BJ (cell line): Measurements from ENCODE around the gene SDHA. TPM values are rescaled to one million over a fixed set of nuclear protein-coding genes. Genes with fewer than 3 reads are reported as not detected.
"Not testable (repeated sequence)": the region's sequence is repeated elsewhere in the genome, so short reads cannot be mapped to it uniquely, and the experiment has no call there.

Experiments
- CTCF ChIA-PET: fragments of 350-600 bp; formaldehyde crosslinking; extraction: SDS; loops from one replicate; lab custom pipeline; 2021; ENCODE audit warnings: antibody characterized with exemption, inconsistent platforms; lab: Yijun Ruan, JAX
- POLR2A ChIA-PET: fragments of 300-600 bp; sonication (Branson Sonifier 250); formaldehyde crosslinking; extraction: SDS; loops from one replicate; lab custom pipeline; 2021; ENCODE audit warnings: antibody characterized with exemption; lab: Charles Lee
- DNase-seq: peaks from one replicate; pipeline ENCODE4 v3.0.0-alpha.2; 2011; ENCODE audit warnings: low read depth
- H3K27me3 ChIP-seq: 2 replicates; pipeline ENCODE4 v1.6.0; 2011; ENCODE audit warnings: low read length; ENCODE audit not compliant: control insufficient read depth, insufficient read depth
- H3K36me3 ChIP-seq: 2 replicates; pipeline ENCODE4 v1.5.1; 2011; ENCODE audit warnings: low read length; ENCODE audit not compliant: control insufficient read depth, insufficient read depth
- H3K4me3 ChIP-seq: 2 replicates; pipeline ENCODE4 v1.5.1; 2011; ENCODE audit warnings: low read depth, mild to moderate bottlenecking, control low read depth, low read length
- CTCF ChIP-seq: IDR thresholded peaks from 2 replicates; pipeline ENCODE4 v1.5.1; 2011; ENCODE audit warnings: low read depth, mild to moderate bottlenecking, control low read depth, inconsistent platforms, low read length, moderate library complexity; ENCODE audit not compliant: insufficient read depth
- polyA plus RNA-seq: library from polyadenylated mRNA; depleted of rRNA; stranded (reverse); fragments of >200 nt; gene quantifications from 2 replicates; pipeline ENCODE4 v1.2.3, GENCODE V29; 2011

The SDHA gene
- polyA plus RNA-seq, 1 experiment, result 112 TPM

- POLR2A ChIA-PET, result no interaction called here
- no peak overlapping the region for H3K4me3 ChIP-seq
- no peaks in the 10 kb centered on the region for H3K36me3 ChIP-seq
- no peak for TF ChIP-seq CTCF
- H3K27me3 ChIP-seq, result no peaks in the 10 kb centered on the region
- CTCF ChIA-PET, result interaction anchor here (2.1 kb wide), 1 partner anchor 18 kb away, joined by 5 read pairs; no protein-coding TSS in a partner anchor
- DNase-seq, result no peak
Measured at GRCh38 chr5:298737-299125, 80.6 kb downstream of the SDHA start.

GRCh38 chr5:299921-300320 lies 81.8 kb downstream of the SDHA start:
- CTCF ChIA-PET, POLR2A ChIA-PET, H3K4me3 ChIP-seq, DNase-seq, H3K36me3 ChIP-seq, H3K27me3 ChIP-seq: not testable (repeated sequence)

GRCh38 chr5:300691-301435 lies 82.7 kb downstream of the SDHA start:
- H3K4me3 ChIP-seq, H3K36me3 ChIP-seq, POLR2A ChIA-PET, CTCF ChIA-PET, DNase-seq, H3K27me3 ChIP-seq: not testable (repeated sequence)

- CTCF ChIA-PET, result interaction anchor here (0.6 to 0.7 kb wide), 2 partner anchors 14 to 1359 kb away, joined by 3 read pairs; no protein-coding TSS in a partner anchor
- POLR2A ChIA-PET, result not testable (repeated sequence)
Measured at GRCh38 chr5:302416-302815, 84.3 kb downstream of the SDHA start.

GRCh38 chr5:302966-303365 lies 84.8 kb downstream of the SDHA start:
- ChIA-PET CTCF (interaction anchor here (0.7 kb wide), 1 partner anchor 1359 kb away, joined by 3 read pairs; no protein-coding TSS in a partner anchor), POLR2A (interaction anchor here (0.7 kb wide), 1 partner anchor 127 kb away, joined by 3 read pairs; no protein-coding TSS in a partner anchor)
- no peak for DNase-seq
- H3K36me3 ChIP-seq, result peaks cover 13% of the 10 kb centered on the region
- H3K4me3 ChIP-seq, result no peak overlapping the region
- TF ChIP-seq CTCF, result no peak
- H3K27me3 ChIP-seq, result no peaks in the 10 kb centered on the region

More at GRCh38 chr5:302416-302815, 84.3 kb downstream of the SDHA start:
- not testable (repeated sequence) for H3K27me3 ChIP-seq, H3K4me3 ChIP-seq, DNase-seq
- peaks cover 11% of the 10 kb centered on the region for H3K36me3 ChIP-seq

GRCh38 chr5:303741-304140 lies 85.6 kb downstream of the SDHA start:
- DNase-seq, H3K4me3 ChIP-seq, H3K27me3 ChIP-seq, CTCF ChIA-PET: not testable (repeated sequence)
- peaks cover 16% of the 10 kb centered on the region for H3K36me3 ChIP-seq
- POLR2A ChIA-PET, result interaction anchor here (0.7 kb wide), 1 partner anchor 126 kb away, joined by 3 read pairs; no protein-coding TSS in a partner anchor

GRCh38 chr5:305050-305449 lies 86.9 kb downstream of the SDHA start:
- no peak for DNase-seq
- H3K27me3 ChIP-seq, result no peaks in the 10 kb centered on the region
- POLR2A ChIA-PET, result no interaction called here
- peaks cover 18% of the 10 kb centered on the region for H3K36me3 ChIP-seq
- CTCF ChIA-PET, result interaction anchor here (2.6 kb wide), 1 partner anchor 12 kb away, joined by 9 read pairs; no protein-coding TSS in a partner anchor
- H3K4me3 ChIP-seq, result no peak overlapping the region
- no peak for TF ChIP-seq CTCF
